K562 (cell line): ENCODE data around the gene RBM44. TPM values are rescaled to one million over a fixed set of nuclear protein-coding genes. Genes with fewer than 3 reads are reported as not detected.
"Not testable (repeated sequence)": the region's sequence is repeated elsewhere in the genome, so short reads cannot be mapped to it uniquely, and the experiment has no call there.

ENCODE experiments used
- ATAC-seq: fragments of 200-7000 bp; cut with Tn5 transposase; 3 replicates; pipeline ENCODE4 v1.9.1; 2020; ENCODE audit warnings: moderate library complexity
- BruUV-seq: library from RNA; stranded (reverse); fragments of 400-500 nt; replicated peaks from 2 replicates; lab custom pipeline; 2021; lab: Mats Ljungman, UMichigan
- CTCF ChIA-PET: fragments of 300-600 bp; formaldehyde crosslinking; extraction: SDS; loops from one replicate; lab custom pipeline; 2021; ENCODE audit warnings: low intra/inter-chr PET ratio; lab: Yijun Ruan, JAX
- POLR2A ChIA-PET: fragments of 300-600, 350-650 bp; sonication (Branson Sonifier 250); formaldehyde crosslinking; extraction: SDS; loops from one replicate; lab custom pipeline; 2021; ENCODE audit warnings: antibody characterized with exemption, inconsistent platforms; lab: Yijun Ruan, JAX
- DNase-seq, 4 experiments: peaks; one replicate each; pipeline versions ENCODE4 v3.0.0 to v3.0.0-alpha.2; 2011 to 2018; ENCODE audit warnings: low spot score in 3 of 4, mixed read lengths in 3 of 4; ENCODE audit errors: extremely low read depth in 1 of 4
- FAIRE-seq: peaks from 2 replicates; lab custom pipeline; 2011; peaks lifted over from hg19 to GRCh38; lab: Jason Lieb, UNC
- H2AFZ ChIP-seq: 2 replicates; pipeline ENCODE4 v1.6.0; 2011; ENCODE audit warnings: low read depth, low read length, control low read depth, inconsistent platforms
- H3K27ac ChIP-seq: fragments of 200-600 bp; 3 replicates; pipeline ENCODE4 v1.8.0; 2011; ENCODE audit warnings: low read depth, mild to moderate bottlenecking, control low read depth, inconsistent platforms, low read length, moderate library complexity, mixed read lengths; ENCODE audit errors: extremely low read depth
- H3K27me3 ChIP-seq, 2 experiments: fragments of 300-600 bp in 1 of 2; 2 replicates in 1 of 2; 3 replicates in 1 of 2; pipeline versions ENCODE4 v1.6.0 to v1.8.0; 2011; ENCODE audit warnings: inconsistent platforms in 2 of 2, low read length in 2 of 2, mild to moderate bottlenecking in 1 of 2, mixed read lengths in 1 of 2, moderate library complexity in 1 of 2; ENCODE audit not compliant: control insufficient read depth in 2 of 2, insufficient read depth in 2 of 2
- H3K36me3 ChIP-seq: fragments of 300-600 bp; 3 replicates; pipeline ENCODE4 v1.8.0; 2011; ENCODE audit warnings: mild to moderate bottlenecking, low read length, inconsistent platforms; ENCODE audit not compliant: control insufficient read depth, insufficient read depth
- H3K4me1 ChIP-seq, 2 experiments: fragments of 200-600 bp in 1 of 2; replicated peaks in 1 of 2; 2 replicates in 1 of 2; 3 replicates in 1 of 2; pipeline versions ENCODE4 v1.5.1 to v1.8.0; 2011; ENCODE audit warnings: inconsistent platforms in 2 of 2, low read length in 2 of 2, mild to moderate bottlenecking in 1 of 2, mixed read lengths in 1 of 2, moderate library complexity in 1 of 2; ENCODE audit not compliant: control insufficient read depth in 2 of 2, insufficient read depth in 2 of 2
- H3K4me2 ChIP-seq: 2 replicates; pipeline ENCODE4 v1.6.1; 2011; ENCODE audit warnings: low read length, control low read depth, inconsistent platforms, mixed read lengths; ENCODE audit not compliant: insufficient read depth
- H3K4me3 ChIP-seq: fragments of 200-600 bp; sonication (generic), shearing (Covaris generic); 2 replicates; pipeline ENCODE4 v1.5.1; 2016; ENCODE audit warnings: control low read depth, inconsistent platforms
- H3K79me2 ChIP-seq: fragments of 200-600 bp; 3 replicates; pipeline ENCODE4 v1.8.0; 2011; ENCODE audit warnings: low read length, inconsistent platforms; ENCODE audit not compliant: control insufficient read depth, insufficient read depth
- H3K9ac ChIP-seq, 2 experiments: 2 replicates each; pipeline versions ENCODE4 v1.6.0 to v1.6.1; 2011; ENCODE audit warnings: low read depth in 2 of 2, low read length in 2 of 2, control low read depth in 1 of 2, inconsistent platforms in 1 of 2, mild to moderate bottlenecking in 1 of 2, mixed read lengths in 1 of 2; ENCODE audit not compliant: insufficient read depth in 1 of 2
- H3K9me1 ChIP-seq: one replicate; pipeline ENCODE4 v1.6.0; 2011; ENCODE audit warnings: inconsistent platforms, mild to moderate bottlenecking, low read length, moderate library complexity; ENCODE audit not compliant: control insufficient read depth, insufficient read depth
- H3K9me3 ChIP-seq: replicated peaks from 2 replicates; pipeline ENCODE4 v1.5.1; 2011; ENCODE audit warnings: low read depth, low read length, inconsistent platforms; ENCODE audit not compliant: control insufficient read depth, insufficient read depth
- H4K20me1 ChIP-seq: replicated peaks from 2 replicates; pipeline ENCODE4 v1.6.1; 2011; ENCODE audit warnings: low read length, inconsistent platforms, mixed read lengths; ENCODE audit not compliant: control insufficient read depth, insufficient read depth
- E2F8 ChIP-seq: fragments of 450-650 bp; IDR thresholded peaks from 2 replicates; pipeline ENCODE4 v1.7.1; 2018; ENCODE audit warnings: mild to moderate bottlenecking, low read depth; ENCODE audit not compliant: partially characterized antibody
- E4F1 ChIP-seq: fragments of 250-450 bp; sonication (Bioruptor Pico); IDR thresholded peaks from 2 replicates; pipeline ENCODE4 v1.5.0; 2021; ENCODE audit warnings: mild to moderate bottlenecking, borderline replicate concordance
- IRF2 ChIP-seq: sonication (generic); formaldehyde crosslinking; IDR thresholded peaks from 2 replicates; pipeline ENCODE4 v1.8.1; 2022; ENCODE audit warnings: mild to moderate bottlenecking, missing genetic modification reagents
- KLF13 ChIP-seq: fragments of 450-650 bp; IDR thresholded peaks from 2 replicates; pipeline ENCODE4 v1.6.1; 2016; ENCODE audit warnings: missing genetic modification characterization, low read depth, mild to moderate bottlenecking, missing compliant biosample characterization, moderate library complexity, borderline replicate concordance
- NFIC ChIP-seq: fragments of 450-650 bp; IDR thresholded peaks from 2 replicates; pipeline ENCODE4 v1.6.1; 2017; ENCODE audit warnings: mild to moderate bottlenecking, inconsistent platforms
- NFIX ChIP-seq: fragments of 250-450 bp; sonication (Bioruptor Pico); IDR thresholded peaks from 2 replicates; pipeline ENCODE4 v1.4.0; 2020; ENCODE audit warnings: low read depth, mild to moderate bottlenecking, moderate library complexity
- TGIF2 ChIP-seq: sonication (generic); formaldehyde crosslinking; IDR thresholded peaks from 2 replicates; pipeline ENCODE4 v1.8.1; 2022; ENCODE audit warnings: mild to moderate bottlenecking, missing genetic modification reagents, moderate library complexity
- THRB ChIP-seq: fragments of 450-650 bp; formaldehyde crosslinking; conservative IDR thresholded peaks from 2 replicates; pipeline ENCODE4 v1.4.0; 2022; ENCODE audit warnings: mild to moderate bottlenecking, missing genetic modification characterization
- TRIM28 ChIP-seq: fragments of 450-650 bp; IDR thresholded peaks from 2 replicates; pipeline ENCODE4 v1.6.1; 2017
- WGBS: fragments of 100-300 bp; shearing (Covaris generic); methylation state at CpG from one replicate; pipeline ENCODE4 v1.1.6; 2016; ENCODE audit warnings: low coverage, mixed read lengths; ENCODE audit not compliant: insufficient coverage; ENCODE audit errors: missing lambda C conversion rate; 5-methylcytosine and 5-hydroxymethylcytosine counted together
- in situ Hi-C: fragments of 300-500 bp; cut with MboI; formaldehyde crosslinking; loops from 4 replicates; pipeline ENCODE4 v1.15.0; 2018; ENCODE audit warnings: inconsistent platforms, mixed read lengths
- intact Hi-C: fragments of 100-400 bp; cut with micrococcal nuclease; formaldehyde crosslinking; loops from 2 replicates; pipeline ENCODE4 v1.14.2; 2022
- polyA plus RNA-seq, 8 experiments: library from polyadenylated mRNA; depleted of rRNA in 4 of 8; stranded (reverse) in 5 of 8; unstranded in 3 of 8; fragments of >200 nt; fragmentation: Nextera tagmentation in 2 of 8; fragmentation: Illumina TruSeq in 1 of 8; extraction: Ambion mirVana in 2 of 8; extraction: Trizol in 1 of 8; gene quantifications; 2 replicates each; pipeline versions ENCODE4 v1.2.1 to v1.2.3, GENCODE V29; 2011 to 2014; ENCODE audit warnings: inconsistent platforms in 1 of 8, missing spikeins in 1 of 8
- total RNA-seq, 7 experiments: library from RNA; depleted of rRNA in 6 of 7; stranded (reverse); fragments of >200 nt in 6 of 7; fragmentation: Illumina TruSeq in 2 of 7; extraction: Trizol in 2 of 7; gene quantifications; 2 replicates each; pipeline versions ENCODE4 v1.2.1 to v1.2.3, GENCODE V29; 2011 to 2021; ENCODE audit warnings: low replicate concordance in 1 of 7

RBM44 gene
- total and polyA plus RNA-seq, 9 of the 15 experiments (the other 6 are each of a cell fraction or from before 2014, with no cell fraction given): 0.04 to 0.25 (median 0.13) TPM

DNA sequence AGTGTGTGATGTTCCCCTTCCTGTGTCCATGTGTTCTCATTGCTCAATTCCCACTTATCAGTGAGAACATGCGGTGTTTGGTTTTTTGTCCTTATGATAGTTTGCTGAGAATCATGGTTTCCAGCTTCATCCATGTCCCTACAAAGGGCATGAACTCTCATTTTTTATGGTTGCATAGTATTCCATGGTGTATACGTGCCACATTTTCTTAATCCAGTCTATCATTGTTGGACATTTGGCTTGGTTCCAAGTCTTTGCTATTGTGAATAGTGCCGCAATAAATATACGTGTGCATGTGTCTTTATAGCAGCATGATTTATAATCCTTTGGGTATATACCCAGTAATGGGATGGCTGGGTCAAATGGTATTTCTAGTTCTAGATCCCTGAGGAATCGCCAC is 14.9 kb upstream of the RBM44 start:
- H3K27me3 ChIP-seq, H3K79me2 ChIP-seq, POLR2A ChIA-PET, H2AFZ ChIP-seq, H3K36me3 ChIP-seq, H3K4me3 ChIP-seq, CTCF ChIA-PET, H3K4me2 ChIP-seq, BruUV-seq, H3K9ac ChIP-seq, H3K9me1 ChIP-seq, H4K20me1 ChIP-seq, H3K9me3 ChIP-seq, H3K4me1 ChIP-seq, in situ Hi-C loops, ATAC-seq, H3K27ac ChIP-seq, intact Hi-C loops, FAIRE-seq, DNase-seq: not testable (repeated sequence)
- WGBS: 100% methylated on average over 1 of the region's 5 CpGs
- TF ChIP-seq NFIX (0 out of 2 replicates have a peak, but pooled peaks have one; percentile 7), NFIC (peak; percentile 62)

- H4K20me1 ChIP-seq: no peaks in the 10 kb centered on the region
- DNase-seq: no peak
- H3K79me2 ChIP-seq: no peaks in the 10 kb centered on the region
- POLR2A ChIA-PET: no interaction called here
- H3K9ac ChIP-seq: no peak overlapping the region
- no peak overlapping the region for H3K4me3 ChIP-seq
- BruUV-seq: no TSS peak
- intact Hi-C loops: no loop called here
- no peaks in the 10 kb centered on the region; a peak in 1 of 5 replicates for H3K27me3 ChIP-seq
- H3K4me1 ChIP-seq: no peaks in the 10 kb centered on the region
- no peaks in the 10 kb centered on the region; the same call in 1 of the 2 replicates for H3K9me3 ChIP-seq
- 78% methylated on average over 4 of the region's 4 CpGs for WGBS
- H2AFZ ChIP-seq: no peak overlapping the region
- CTCF ChIA-PET: no interaction called here
- no peaks in the 10 kb centered on the region for H3K9me1 ChIP-seq
- in situ Hi-C loops: no loop called here
- no peak for FAIRE-seq
- H3K36me3 ChIP-seq: no peaks in the 10 kb centered on the region
- no peak for ATAC-seq
- no peak overlapping the region for H3K4me2 ChIP-seq
- no peak overlapping the region for H3K27ac ChIP-seq
- no peak for TF ChIP-seq KLF13 (tag)
- no peak for TF ChIP-seq TGIF2 (CRISPR knock-in tag)
- TF ChIP-seq E4F1 (CRISPR knock-in tag): no peak
- TF ChIP-seq TRIM28: 0 out of 2 replicates have a peak, but pooled peaks have one; percentile 53
- TF ChIP-seq IRF2 (CRISPR knock-in tag): no peak
- no peak for TF ChIP-seq THRB (CRISPR knock-in tag)
- no peak for TF ChIP-seq E2F8
Observed at GRCh38 chr2:237786936-237787335, 11.6 kb upstream of the RBM44 start.
